GM18520 (cell line): ENCODE measurements around the gene GP1BA.

Experiments
- ATAC-seq: cut with Tn5 transposase; IDR thresholded peaks from one replicate; pipeline ENCODE4 v1.9.1; 2021; ENCODE audit not compliant: unreplicated experiment

Gene GP1BA

GRCh38 chr17:4949321-4950074 is 17.4 kb downstream of the GP1BA start:
- ATAC-seq, result peak; percentile 31

GRCh38 chr17:4950075-4950745 is 18.1 kb downstream of the GP1BA start:
- no peak for ATAC-seq

GRCh38 chr17:4950746-4951204 is 18.7 kb downstream of the GP1BA start, which contains the start of gene ENO3:
Gene ENO3 (plus strand): TSS chr17:4951119. CDS start chr17:4951830, 711 bp downstream.
- no peak for ATAC-seq

GRCh38 chr17:4951486-4951885 is 19.4 kb downstream of the GP1BA start:
- ATAC-seq, result no peak

GRCh38 chr17:4953451-4953961 is 21.4 kb downstream of the GP1BA start:
- ATAC-seq, result no peak

- ATAC-seq, result no peak
These were observed 23.0 kb downstream of the GP1BA start for GRCh38 chr17:4955091-4955490.

- no peak for ATAC-seq
These were observed 24.5 kb downstream of the GP1BA start for GRCh38 chr17:4956493-4957061.

GRCh38 chr17:4958102-4958501 is 26.0 kb downstream of the GP1BA start:
- ATAC-seq, result no peak

GRCh38 chr17:4959261-4959965 is 27.3 kb downstream of the GP1BA start:
- no peak for ATAC-seq

GRCh38 chr17:4960279-4960922 is 28.3 kb downstream of the GP1BA start:
- ATAC-seq, result no peak

GRCh38 chr17:4965311-4965986 is 33.4 kb downstream of the GP1BA start:
- no peak for ATAC-seq

- peak; percentile 68 for ATAC-seq
These were observed 34.9 kb downstream of the GP1BA start for GRCh38 chr17:4966844-4967538.

GRCh38 chr17:4967539-4968485 is 35.7 kb downstream of the GP1BA start, which contains the start of gene SPAG7:
Gene SPAG7 (minus strand): TSS chr17:4967817. CDS start chr17:4967804, 13 bp downstream.
- ATAC-seq, result peak; percentile 48

- ATAC-seq, result no peak
These were observed 36.5 kb downstream of the GP1BA start for GRCh38 chr17:4968486-4969046.

- ATAC-seq, result no peak
These were observed 37.0 kb downstream of the GP1BA start for GRCh38 chr17:4969047-4969550.

- no peak for ATAC-seq
These were observed 37.6 kb downstream of the GP1BA start for GRCh38 chr17:4969551-4970173.

- ATAC-seq, result no peak
These were observed 38.2 kb downstream of the GP1BA start for GRCh38 chr17:4970273-4970672.
